SK-N-MC (cell line): ENCODE measurements around the gene IDUA.

Experiments used
- EZH2 ChIP-seq: fragments of 200-600 bp; sonication (generic); IDR thresholded peaks from one replicate; pipeline ENCODE4 v1.6.1; 2017; ENCODE audit warnings: antibody characterized with exemption
- FOXP2 ChIP-seq: optimal IDR thresholded peaks from 2 replicates; pipeline ENCODE3; 2011; ENCODE audit warnings: mild to moderate bottlenecking, moderate library complexity; ENCODE audit not compliant: insufficient read depth; ENCODE audit errors: extremely low read length, control extremely low read depth
- POLR2AphosphoS5 ChIP-seq: IDR thresholded peaks from 2 replicates; pipeline ENCODE4 v1.6.1; 2012; ENCODE audit warnings: mild to moderate bottlenecking, low read depth, low read length, borderline replicate concordance

GRCh38 chr4:958314-958665, 28.6 kb upstream of the IDUA start:
- TF ChIP-seq EZH2 (no peak), POLR2AphosphoS5 (no peak), FOXP2 (no peak)
